NCI-H526 (cell line): ENCODE data around the gene AMBP.

Experiments used
- DNase-seq, 2 experiments: peaks; one replicate each; lab custom pipeline; 2025; lab: John Stamatoyannopoulos, UW

AMBP gene

GRCh38 chr9:114031037-114031630 lies 47.0 kb downstream of the AMBP start:
- DNase-seq = no peak

GRCh38 chr9:114030364-114030763 lies 47.7 kb downstream of the AMBP start:
- no peak for DNase-seq

- DNase-seq = no peak
Measured at GRCh38 chr9:114029311-114030170, 48.6 kb downstream of the AMBP start.

GRCh38 chr9:114028646-114029045 lies 49.5 kb downstream of the AMBP start:
- no peak for DNase-seq

GRCh38 chr9:114027863-114028465 lies 50.1 kb downstream of the AMBP start:
- DNase-seq = no peak

GRCh38 chr9:114027159-114027862 lies 50.8 kb downstream of the AMBP start:
- no peak for DNase-seq

- DNase-seq = no peak
Measured at GRCh38 chr9:114026335-114026734, 51.8 kb downstream of the AMBP start.

GRCh38 chr9:114025760-114026159 lies 52.3 kb downstream of the AMBP start:
- no peak for DNase-seq

- DNase-seq = no peak
Measured at GRCh38 chr9:114025196-114025753, 52.8 kb downstream of the AMBP start.

GRCh38 chr9:114023961-114024360 lies 54.1 kb downstream of the AMBP start:
- no peak for DNase-seq

GRCh38 chr9:114021578-114021977 lies 56.5 kb downstream of the AMBP start:
- DNase-seq = no peak

GRCh38 chr9:114017741-114018715 lies 60.1 kb downstream of the AMBP start:
- no peak for DNase-seq

- no peak for DNase-seq
Measured at GRCh38 chr9:114016629-114017423, 61.3 kb downstream of the AMBP start.

- DNase-seq = no peak
Measured at GRCh38 chr9:114016101-114016500, 62.0 kb downstream of the AMBP start.

- DNase-seq = no peak
Measured at GRCh38 chr9:114015607-114016006, 62.5 kb downstream of the AMBP start.

- no peak for DNase-seq
Measured at GRCh38 chr9:114014044-114014443, 64.1 kb downstream of the AMBP start.

- no peak for DNase-seq
Measured at GRCh38 chr9:114012126-114012525, 66.0 kb downstream of the AMBP start.

GRCh38 chr9:114011313-114011712 lies 66.8 kb downstream of the AMBP start:
- DNase-seq = no peak
